Activated CD8-positive, alpha-beta T cell treated with anti-CD3 and anti-CD28 coated beads for 36 hours (primary cell): Measurements from ENCODE around the gene SNAI1. TPM values are rescaled to one million over a fixed set of nuclear protein-coding genes. Genes with fewer than 3 reads are reported as not detected.
A peak's percentile ranks its signal among the peaks of the same experiment; 100 is the strongest.

Source experiments
- ATAC-seq: fragments of 200-7000 bp; cut with Tn5 transposase; one replicate; pipeline ENCODE4 v1.10.0; 2021; ENCODE audit warnings: mild to moderate bottlenecking, moderate library complexity
- CTCF ChIA-PET: fragments of 350-600 bp; sonication (Branson Sonifier 250); formaldehyde crosslinking; loops from one replicate; lab custom pipeline; 2021; ENCODE audit warnings: antibody characterized with exemption; lab: Charles Lee
- POLR2A ChIA-PET: fragments of 350-600 bp; sonication (Branson Sonifier 250); formaldehyde crosslinking; loops from one replicate; lab custom pipeline; 2021; ENCODE audit warnings: antibody characterized with exemption; lab: Charles Lee
- DNase-seq: peaks from one replicate; pipeline ENCODE4 v3.0.0-alpha.2; 2020
- H3K27ac Mint-ChIP-seq: one replicate; pipeline ENCODE4 v1.8.0; 2021; ENCODE audit warnings: mild to moderate bottlenecking, mixed read lengths
- H3K27me3 Mint-ChIP-seq: one replicate; pipeline ENCODE4 v1.8.0; 2021; ENCODE audit warnings: mixed read lengths
- H3K36me3 Mint-ChIP-seq: one replicate; pipeline ENCODE4 v1.8.0; 2021; ENCODE audit warnings: low read depth, mixed read lengths
- H3K4me1 Mint-ChIP-seq: one replicate; pipeline ENCODE4 v1.8.0; 2021; ENCODE audit warnings: low read depth, mixed read lengths
- H3K4me3 Mint-ChIP-seq: one replicate; pipeline ENCODE4 v1.8.0; 2021; ENCODE audit warnings: mild to moderate bottlenecking, moderate library complexity, mixed read lengths
- H3K9me3 Mint-ChIP-seq: one replicate; pipeline ENCODE4 v1.8.0; 2021; ENCODE audit warnings: mixed read lengths
- CTCF ChIP-seq: fragments of 200-600 bp; IDR thresholded peaks from one replicate; pipeline ENCODE4 v1.8.0; 2022; ENCODE audit warnings: antibody characterized with exemption, mild to moderate bottlenecking
- intact Hi-C: fragments of 100-400 bp; cut with micrococcal nuclease; formaldehyde crosslinking; loops from one replicate; pipeline ENCODE4 v1.10.0; 2022
- total RNA-seq, 2 experiments: library from RNA; stranded (reverse); gene quantifications; one replicate each; pipeline ENCODE4 v1.2.3, GENCODE V29; 2021

The SNAI1 gene
- total RNA-seq, 2 experiments from 2014 or later, result 0.90 to 1.4 TPM

GRCh38 chr20:49961413-49961812 lies 21.4 kb upstream of the SNAI1 start:
- Mint-ChIP-seq H3K27ac (no peak overlapping the region), H3K27me3 (no peaks in the 10 kb centered on the region), H3K36me3 (peaks cover 16% of the 10 kb centered on the region), H3K4me1 (peaks cover 5% of the 10 kb centered on the region), H3K4me3 (no peak overlapping the region), H3K9me3 (no peaks in the 10 kb centered on the region)
- ChIA-PET CTCF (interaction anchor here (7.2 kb wide), 1 partner anchor 110 kb away, joined by 45 read pairs; no protein-coding TSS in a partner anchor), POLR2A (no interaction called here)
- intact Hi-C loops, result no loop called here
- ATAC-seq (no peak), DNase-seq (no peak)
- no peak for TF ChIP-seq CTCF

- DNase-seq (peak; percentile 47), ATAC-seq (peak; percentile 79)
- Mint-ChIP-seq H3K4me3 (no peak overlapping the region), H3K36me3 (peaks cover under 1% of the 10 kb centered on the region), H3K4me1 (no peaks in the 10 kb centered on the region), H3K27me3 (no peaks in the 10 kb centered on the region), H3K27ac (no peak overlapping the region), H3K9me3 (no peaks in the 10 kb centered on the region)
- POLR2A ChIA-PET, result interaction anchor here (0.6 kb wide), 1 partner anchor 107 kb away, joined by 3 read pairs; no protein-coding TSS in a partner anchor
- CTCF ChIA-PET, result interaction anchor here (0.8 to 7.2 kb wide), 17 partner anchors 9 to 205 kb away, joined by 3 to 45 read pairs (median 3); partner anchors contain the start of gene RNF114
- TF ChIP-seq CTCF, result peak; percentile 68
- intact Hi-C loops, result no loop called here
Observed at GRCh38 chr20:49964964-49965780, 17.6 kb upstream of the SNAI1 start.

GRCh38 chr20:49965781-49966305 lies 16.9 kb upstream of the SNAI1 start:
- Mint-ChIP-seq H3K4me1 (no peaks in the 10 kb centered on the region), H3K27ac (no peak overlapping the region), H3K36me3 (no peaks in the 10 kb centered on the region), H3K27me3 (no peaks in the 10 kb centered on the region), H3K4me3 (no peak overlapping the region), H3K9me3 (no peaks in the 10 kb centered on the region)
- intact Hi-C loops, result no loop called here
- DNase-seq (no peak), ATAC-seq (no peak)
- ChIA-PET POLR2A (interaction anchor here (0.6 kb wide), 1 partner anchor 106 kb away, joined by 3 read pairs; no protein-coding TSS in a partner anchor), CTCF (interaction anchor here (0.8 to 7.2 kb wide), 10 partner anchors 8 to 109 kb away, joined by 3 to 45 read pairs (median 6); partner anchors contain the start of gene RNF114)
- no peak for TF ChIP-seq CTCF

- H3K4me1 Mint-ChIP-seq, result no peaks in the 10 kb centered on the region
- TF ChIP-seq CTCF, result no peak
- H3K4me3 Mint-ChIP-seq, result no peak overlapping the region
- DNase-seq (no peak), ATAC-seq (no peak)
- POLR2A ChIA-PET, result no interaction called here
- H3K27me3 Mint-ChIP-seq, result no peaks in the 10 kb centered on the region
- intact Hi-C loops, result no loop called here
- no peaks in the 10 kb centered on the region for H3K9me3 Mint-ChIP-seq
- CTCF ChIA-PET, result interaction anchor here (1.0 to 7.2 kb wide), 4 partner anchors 12 to 165 kb away, joined by 3 to 45 read pairs (median 10); no protein-coding TSS in a partner anchor
- H3K27ac Mint-ChIP-seq, result no peak overlapping the region
- H3K36me3 Mint-ChIP-seq, result no peaks in the 10 kb centered on the region
Observed at GRCh38 chr20:49966861-49967260, 15.9 kb upstream of the SNAI1 start.
